Activated CD8-positive, alpha-beta T cell treated with anti-CD3 and anti-CD28 coated beads for 36 hours (primary cell): ENCODE measurements around the gene GNAI3. TPM values are rescaled to one million over a fixed set of nuclear protein-coding genes. Genes with fewer than 3 reads are reported as not detected.

Experiments
- ATAC-seq: fragments of 200-7000 bp; cut with Tn5 transposase; one replicate; pipeline ENCODE4 v1.10.0; 2021; ENCODE audit warnings: mild to moderate bottlenecking, moderate library complexity
- CTCF ChIA-PET: fragments of 350-600 bp; sonication (Branson Sonifier 250); formaldehyde crosslinking; loops from one replicate; lab custom pipeline; 2021; ENCODE audit warnings: antibody characterized with exemption; lab: Charles Lee
- POLR2A ChIA-PET: fragments of 350-600 bp; sonication (Branson Sonifier 250); formaldehyde crosslinking; loops from one replicate; lab custom pipeline; 2021; ENCODE audit warnings: antibody characterized with exemption; lab: Charles Lee
- DNase-seq: peaks from one replicate; pipeline ENCODE4 v3.0.0-alpha.2; 2020
- H3K27ac Mint-ChIP-seq: one replicate; pipeline ENCODE4 v1.8.0; 2021; ENCODE audit warnings: mild to moderate bottlenecking, mixed read lengths
- H3K27me3 Mint-ChIP-seq: one replicate; pipeline ENCODE4 v1.8.0; 2021; ENCODE audit warnings: mixed read lengths
- H3K36me3 Mint-ChIP-seq: one replicate; pipeline ENCODE4 v1.8.0; 2021; ENCODE audit warnings: low read depth, mixed read lengths
- H3K4me1 Mint-ChIP-seq: one replicate; pipeline ENCODE4 v1.8.0; 2021; ENCODE audit warnings: low read depth, mixed read lengths
- H3K4me3 Mint-ChIP-seq: one replicate; pipeline ENCODE4 v1.8.0; 2021; ENCODE audit warnings: mild to moderate bottlenecking, moderate library complexity, mixed read lengths
- H3K9me3 Mint-ChIP-seq: one replicate; pipeline ENCODE4 v1.8.0; 2021; ENCODE audit warnings: mixed read lengths
- CTCF ChIP-seq: fragments of 200-600 bp; IDR thresholded peaks from one replicate; pipeline ENCODE4 v1.8.0; 2022; ENCODE audit warnings: antibody characterized with exemption, mild to moderate bottlenecking
- intact Hi-C: fragments of 100-400 bp; cut with micrococcal nuclease; formaldehyde crosslinking; loops from one replicate; pipeline ENCODE4 v1.10.0; 2022
- total RNA-seq, 2 experiments: library from RNA; stranded (reverse); gene quantifications; one replicate each; pipeline ENCODE4 v1.2.3, GENCODE V29; 2021

The GNAI3 gene
- total RNA-seq, 2 experiments from 2014 or later, result 7.5 to 7.7 TPM

DNA sequence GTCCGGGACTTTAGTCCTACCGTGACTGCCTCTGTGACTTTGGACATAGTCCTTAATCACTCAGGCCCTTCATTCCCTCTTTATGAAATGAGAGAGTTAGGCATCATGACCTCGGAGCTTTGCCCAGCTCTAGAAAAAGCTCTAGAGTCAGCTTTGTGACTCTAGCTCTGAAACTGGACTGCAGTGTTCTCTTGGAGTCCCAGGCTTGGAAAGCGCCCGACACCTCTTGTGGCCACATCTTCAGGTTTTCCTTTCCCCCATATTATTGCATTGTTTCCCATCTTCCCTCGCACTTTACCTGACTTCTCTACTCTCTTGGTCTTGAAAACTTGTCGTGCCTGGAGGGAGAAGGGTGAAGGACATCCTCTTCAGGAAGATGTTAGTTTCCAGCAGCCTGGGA, 26.4 kb upstream of the GNAI3 start:
- no peak for TF ChIP-seq CTCF
- H3K27ac Mint-ChIP-seq, result no peak overlapping the region
- intact Hi-C loops, result no loop called here
- no peaks in the 10 kb centered on the region for H3K27me3 Mint-ChIP-seq
- H3K4me3 Mint-ChIP-seq, result no peak overlapping the region
- CTCF ChIA-PET, result interaction anchor here (3.8 to 21.7 kb wide), 2 partner anchors 10 to 21 kb away, joined by 22 to 1390 read pairs; partner anchors contain the start of genes AMIGO1, ATXN7L2 and CYB561D1
- no peaks in the 10 kb centered on the region for H3K4me1 Mint-ChIP-seq
- DNase-seq (no peak), ATAC-seq (no peak)
- POLR2A ChIA-PET, result no interaction called here
- no peaks in the 10 kb centered on the region for H3K36me3 Mint-ChIP-seq
- no peaks in the 10 kb centered on the region for H3K9me3 Mint-ChIP-seq

- Mint-ChIP-seq H3K9me3 (no peaks in the 10 kb centered on the region), H3K36me3 (no peaks in the 10 kb centered on the region), H3K4me1 (no peaks in the 10 kb centered on the region), H3K27me3 (no peaks in the 10 kb centered on the region), H3K4me3 (no peak overlapping the region), H3K27ac (no peak overlapping the region)
- ChIA-PET POLR2A (no interaction called here), CTCF (interaction anchor here (1.3 to 21.7 kb wide), 3 partner anchors 8 to 125 kb away, joined by 4 to 1390 read pairs (median 22); partner anchors contain the start of genes AMIGO1, ATXN7L2 and CYB561D1)
- intact Hi-C loops, result no loop called here
- DNase-seq, result no peak
- ATAC-seq, result no peak
- no peak for TF ChIP-seq CTCF
Measured at GRCh38 chr1:109523706-109524105, 24.7 kb upstream of the GNAI3 start.

DNA sequence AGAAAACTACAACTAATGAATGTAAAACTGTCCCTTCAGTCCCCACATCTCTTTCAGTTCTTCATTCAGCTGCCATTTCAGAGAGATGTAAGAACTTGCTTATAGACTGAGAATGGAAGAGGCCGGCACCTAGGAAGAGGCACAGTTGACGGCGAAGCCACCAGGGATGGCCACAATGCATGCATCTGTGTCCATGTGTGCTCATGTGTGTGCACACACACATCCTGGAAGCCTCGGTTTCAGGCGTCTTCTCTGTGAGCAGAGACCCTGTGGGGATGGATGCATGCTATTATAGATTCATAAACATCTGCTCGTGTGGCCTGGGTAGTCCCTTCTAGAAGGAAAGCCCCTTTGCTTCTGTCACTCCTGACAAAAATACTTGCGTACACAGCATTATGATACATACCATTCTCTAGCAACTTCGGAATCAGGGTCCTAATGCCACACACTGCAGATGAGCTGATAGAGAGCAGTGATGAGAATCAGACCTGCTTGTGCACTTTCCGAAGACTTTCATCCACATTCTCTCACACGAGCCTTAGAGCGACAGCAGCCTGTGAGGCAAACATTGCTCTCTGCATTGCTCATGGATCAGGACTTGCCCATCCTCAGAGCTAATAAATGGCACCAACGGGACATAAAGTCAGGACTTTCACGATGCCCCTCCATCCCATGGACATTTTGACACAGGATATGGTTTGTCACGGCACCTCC, 21.2 kb upstream of the GNAI3 start:
- ChIA-PET CTCF (interaction anchor here (21.7 kb wide), 1 partner anchor 27 kb away, joined by 1390 read pairs; the partner anchor contains the start of genes AMIGO1, ATXN7L2 and CYB561D1), POLR2A (interaction anchor here (1.1 kb wide), 2 partner anchors 21 to 22 kb away, joined by 3 read pairs; no protein-coding TSS in a partner anchor)
- DNase-seq (no peak), ATAC-seq (no peak)
- no peak overlapping the region for H3K27ac Mint-ChIP-seq
- no peaks in the 10 kb centered on the region for H3K27me3 Mint-ChIP-seq
- no peaks in the 10 kb centered on the region for H3K9me3 Mint-ChIP-seq
- no peak overlapping the region for H3K4me3 Mint-ChIP-seq
- no peak for TF ChIP-seq CTCF
- peaks cover 18% of the 10 kb centered on the region for H3K4me1 Mint-ChIP-seq
- H3K36me3 Mint-ChIP-seq, result no peaks in the 10 kb centered on the region
- intact Hi-C loops, result no loop called here

GRCh38 chr1:109527846-109528695, 20.3 kb upstream of the GNAI3 start:
- no peak overlapping the region for H3K27ac Mint-ChIP-seq
- H3K4me1 Mint-ChIP-seq, result peaks cover 23% of the 10 kb centered on the region
- H3K4me3 Mint-ChIP-seq, result no peak overlapping the region
- POLR2A ChIA-PET, result interaction anchor here (0.9 to 1.2 kb wide), 2 partner anchors 17 to 21 kb away, joined by 3 read pairs; no protein-coding TSS in a partner anchor
- H3K9me3 Mint-ChIP-seq, result no peaks in the 10 kb centered on the region
- TF ChIP-seq CTCF, result no peak
- intact Hi-C loops, result no loop called here
- ATAC-seq (no peak), DNase-seq (no peak)
- CTCF ChIA-PET, result interaction anchor here (2.3 to 21.7 kb wide), 2 partner anchors 18 to 28 kb away, joined by 7 to 1390 read pairs; partner anchors contain the start of genes AMIGO1, ATXN7L2 and CYB561D1
- no peaks in the 10 kb centered on the region for H3K36me3 Mint-ChIP-seq
- no peaks in the 10 kb centered on the region for H3K27me3 Mint-ChIP-seq
